CD4-positive, alpha-beta T cell treated with Interleukin-6 for 4 hours (primary cell): ENCODE results near the gene OR2A12.
A peak's percentile ranks its signal among the peaks of the same experiment; 100 is the strongest.
"Not testable (repeated sequence)": the region's sequence is repeated elsewhere in the genome, so short reads cannot be mapped to it uniquely, and the experiment has no call there.

Experiments
- DNase-seq: peaks from one replicate; pipeline ENCODE4 v3.0.0-alpha.2; 2020; ENCODE audit warnings: mixed read lengths

OR2A12 gene

GRCh38 chr7:144122876-144123275 lies 36.8 kb downstream of the OR2A12 start, which contains the start of gene OR2A14:
TSS of gene OR2A14 (plus strand) at chr7:144123176. CDS start at chr7:144129113, 5,937 bp downstream.
- no peak for DNase-seq

GRCh38 chr7:144127714-144128334 lies 41.7 kb downstream of the OR2A12 start:
- peak; percentile 91 for DNase-seq

GRCh38 chr7:144129601-144130000 lies 43.5 kb downstream of the OR2A12 start:
- not testable (repeated sequence) for DNase-seq

GRCh38 chr7:144130730-144131129 lies 44.7 kb downstream of the OR2A12 start:
- DNase-seq, result no peak

- DNase-seq, result no peak
These were observed 46.2 kb downstream of the OR2A12 start for GRCh38 chr7:144132262-144132661.

- DNase-seq, result no peak
These were observed 47.2 kb downstream of the OR2A12 start for GRCh38 chr7:144133307-144133706.

- no peak for DNase-seq
These were observed 48.0 kb downstream of the OR2A12 start for GRCh38 chr7:144134116-144134515.

GRCh38 chr7:144137501-144137900 lies 51.4 kb downstream of the OR2A12 start:
- no peak for DNase-seq

- DNase-seq, result no peak
These were observed 56.1 kb downstream of the OR2A12 start for GRCh38 chr7:144142187-144142586.

- no peak for DNase-seq
These were observed 58.3 kb downstream of the OR2A12 start for GRCh38 chr7:144144426-144144825.

GRCh38 chr7:144148224-144148827 lies 62.2 kb downstream of the OR2A12 start:
- DNase-seq, result no peak
